ENCODE measurements around the gene DIO2.

The DIO2 gene

DNA sequence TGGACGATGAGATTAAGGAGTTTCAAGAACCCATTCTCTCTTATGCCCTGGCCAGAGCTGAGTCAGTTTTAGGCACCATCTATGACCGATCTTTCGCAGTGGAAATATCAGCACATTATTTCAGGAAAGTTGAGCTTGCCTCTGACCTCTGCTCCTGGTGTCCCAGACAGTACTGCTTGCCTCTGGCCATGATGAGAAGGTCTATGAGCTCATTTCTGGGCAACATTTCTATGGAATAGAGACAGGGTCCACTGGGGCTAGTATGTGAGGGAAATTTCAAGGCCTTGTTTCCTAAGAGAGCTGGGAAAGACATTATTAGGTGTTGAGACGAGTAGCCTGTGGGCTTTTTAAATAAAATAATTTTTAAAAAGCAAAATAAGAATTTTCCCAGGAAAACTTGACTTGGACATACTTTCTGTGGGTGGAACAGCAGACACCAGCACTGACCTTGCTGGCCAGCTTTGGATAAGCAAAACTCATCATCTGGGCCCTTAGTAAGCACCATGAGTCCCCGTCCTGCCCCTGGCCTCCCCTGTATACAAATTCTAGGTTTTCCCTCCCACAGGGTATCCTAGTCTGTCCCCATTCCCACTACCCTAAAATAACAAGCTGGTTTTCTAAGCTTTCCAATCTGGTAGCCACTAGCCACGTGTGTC lies 43.4 kb downstream of the DIO2 start:
- DNase-seq (ENCODE audit: low read depth): no peak

DNA sequence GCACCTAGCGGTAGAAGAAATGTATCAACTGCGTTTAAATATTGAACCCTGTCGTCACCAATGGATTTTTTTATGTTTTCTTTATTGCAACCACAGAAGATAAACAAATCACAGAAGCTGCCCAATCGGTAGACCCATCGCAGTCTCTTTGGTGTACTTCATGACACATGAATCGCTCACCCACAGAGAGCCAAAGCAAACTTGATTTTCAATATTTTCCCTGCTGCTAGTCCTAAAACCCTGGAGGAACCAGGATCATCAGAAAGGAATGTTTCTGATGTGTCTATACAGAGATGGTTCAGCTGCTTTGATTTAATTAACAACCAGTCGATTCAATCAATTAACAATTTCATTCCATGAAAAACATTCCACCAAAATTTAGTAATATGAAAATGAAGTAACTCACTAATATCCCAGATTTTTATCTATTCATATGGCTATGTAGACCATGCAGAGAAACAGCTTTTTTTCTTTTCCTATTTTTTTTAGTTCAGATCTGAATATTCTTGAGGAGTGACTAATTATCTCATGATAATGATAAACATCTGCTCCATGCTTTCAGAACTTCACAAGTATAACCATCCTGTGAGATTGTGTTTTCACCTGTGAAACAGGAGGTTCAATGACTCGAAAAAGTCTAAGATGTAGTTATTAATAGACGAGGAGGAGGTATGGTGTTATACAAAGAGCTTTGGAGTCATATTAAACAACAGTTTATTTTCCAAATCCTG lies 46.1 kb downstream of the DIO2 start:
- no peak for DNase-seq (ENCODE audit: low read depth)

DNA sequence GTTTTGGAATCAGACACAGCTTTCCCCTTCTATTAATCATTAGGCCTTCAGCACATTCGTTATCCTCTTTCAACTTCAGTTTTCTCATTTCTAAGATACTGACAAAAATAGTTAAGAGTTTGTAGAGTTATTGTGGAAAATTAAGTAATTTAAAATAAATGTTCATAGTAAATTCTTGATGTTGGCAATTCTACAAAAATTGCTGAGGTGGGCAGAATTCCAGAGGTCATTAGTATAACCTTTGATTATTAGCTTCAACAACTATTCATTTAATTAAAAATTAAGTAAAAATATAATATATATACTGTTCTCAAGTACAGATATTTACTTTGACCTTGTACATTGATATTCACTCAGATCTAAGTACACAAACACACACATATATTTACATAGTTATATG lies 58.5 kb downstream of the DIO2 start:
- DNase-seq (ENCODE audit: low read depth): no peak

DNA sequence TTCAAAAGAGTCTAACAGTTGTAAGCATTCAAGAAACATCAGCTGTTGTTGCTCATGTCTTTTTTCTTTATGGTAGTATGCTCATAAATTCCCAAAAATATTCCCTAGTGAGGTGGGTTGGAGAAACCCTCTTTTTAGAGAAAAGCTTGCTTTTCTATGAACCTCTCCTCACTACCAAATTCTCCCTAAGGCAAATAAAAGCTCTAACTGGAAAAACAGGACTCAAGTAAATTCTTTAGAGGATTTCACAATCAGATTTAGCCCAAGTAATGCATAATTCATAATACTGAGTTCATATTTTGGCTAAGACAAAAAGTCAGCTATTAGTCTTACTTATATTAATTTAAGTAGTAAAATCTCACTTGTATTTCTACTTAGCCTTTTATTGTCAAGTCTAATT lies 59.1 kb downstream of the DIO2 start:
- DNase-seq (ENCODE audit: low read depth): no peak

DNA sequence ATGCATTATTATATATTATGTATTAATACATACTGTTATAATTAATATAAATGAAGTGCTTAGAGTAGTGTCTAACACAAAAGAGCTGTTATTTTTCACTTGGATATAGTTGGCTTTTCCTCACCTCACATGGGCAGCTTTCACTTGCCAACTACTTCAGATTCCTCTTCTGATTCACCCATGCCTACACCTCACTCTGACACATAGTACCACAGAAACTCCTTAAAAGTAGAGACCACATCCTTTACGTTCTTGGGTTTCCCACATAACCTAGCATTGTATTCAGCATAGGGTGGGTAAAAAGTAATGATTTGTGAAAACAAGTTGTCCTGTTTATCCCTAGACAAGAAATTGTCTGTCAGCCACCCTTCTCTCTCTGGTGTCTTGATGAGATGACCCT lies 61.0 kb downstream of the DIO2 start:
- DNase-seq (ENCODE audit: low read depth): no peak
